Vagina (tissue), 2 donors: ENCODE measurements around the gene CHST11.

Experiments
- CTCF ChIP-seq, 3 experiments: fragments of 450-650 bp in 2 of 3; fragments of 200-600 bp in 1 of 3; sonication (generic) in 1 of 3; IDR thresholded peaks; one replicate each; pipeline ENCODE4 v1.5.1; 2017 to 2019; ENCODE audit warnings: antibody characterized with exemption in 3 of 3, mild to moderate bottlenecking in 2 of 3, moderate library complexity in 2 of 3
- POLR2A ChIP-seq, 2 donors: fragments of 450-650 bp; IDR thresholded peaks; one replicate each; pipeline ENCODE4 v1.6.1; 2017; ENCODE audit warnings: antibody characterized with exemption in 2 of 2, mild to moderate bottlenecking in 2 of 2, moderate library complexity in 2 of 2

- TF ChIP-seq CTCF (IDR thresholded peaks at IDR 0.05) (no peak), POLR2A (IDR thresholded peaks at IDR 0.05) (no peak)
Measured at GRCh38 chr12:104495786-104496185, 39.0 kb downstream of the CHST11 start.
